COLO668 (cell line): Measurements from ENCODE around the gene HDAC4.

Source experiments
- DNase-seq: peaks from one replicate; lab custom pipeline; 2025; ENCODE audit not compliant: unreplicated experiment; lab: John Stamatoyannopoulos, UW

The HDAC4 gene

DNA sequence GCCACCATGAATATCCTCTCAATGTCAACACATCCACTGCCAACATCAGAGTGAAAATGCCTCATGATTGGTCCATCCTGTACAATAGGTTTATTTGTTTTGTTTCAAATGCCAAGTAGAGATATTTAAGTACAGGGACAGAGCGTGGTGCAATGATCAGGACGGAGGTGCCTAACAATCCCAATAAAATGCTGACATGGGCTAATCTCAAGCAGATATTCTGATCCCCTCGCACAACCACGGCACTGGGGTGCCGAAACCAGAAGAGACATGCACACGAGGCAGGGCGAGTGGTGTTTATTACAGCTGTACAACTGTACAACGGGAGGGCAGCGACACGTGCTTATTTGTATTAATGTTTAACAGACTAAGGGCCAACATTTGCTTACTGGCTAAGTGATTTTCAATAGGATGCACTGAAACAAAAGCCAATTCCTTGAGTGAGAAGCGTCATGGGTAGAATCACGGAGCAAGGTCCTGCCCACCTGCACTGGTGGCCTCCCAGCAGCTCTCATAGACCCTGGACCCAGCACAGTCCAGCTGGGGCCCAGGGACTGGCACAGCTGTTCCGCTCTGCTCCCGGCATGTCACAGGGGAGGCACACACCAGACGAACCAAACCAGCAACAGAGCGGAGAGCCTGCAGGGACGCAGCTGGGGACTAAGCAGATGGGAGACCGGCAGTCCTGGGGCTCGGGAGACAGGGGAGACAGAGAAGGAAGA, 101.4 kb downstream of the HDAC4 start:
- DNase-seq = peak; percentile 88

DNA sequence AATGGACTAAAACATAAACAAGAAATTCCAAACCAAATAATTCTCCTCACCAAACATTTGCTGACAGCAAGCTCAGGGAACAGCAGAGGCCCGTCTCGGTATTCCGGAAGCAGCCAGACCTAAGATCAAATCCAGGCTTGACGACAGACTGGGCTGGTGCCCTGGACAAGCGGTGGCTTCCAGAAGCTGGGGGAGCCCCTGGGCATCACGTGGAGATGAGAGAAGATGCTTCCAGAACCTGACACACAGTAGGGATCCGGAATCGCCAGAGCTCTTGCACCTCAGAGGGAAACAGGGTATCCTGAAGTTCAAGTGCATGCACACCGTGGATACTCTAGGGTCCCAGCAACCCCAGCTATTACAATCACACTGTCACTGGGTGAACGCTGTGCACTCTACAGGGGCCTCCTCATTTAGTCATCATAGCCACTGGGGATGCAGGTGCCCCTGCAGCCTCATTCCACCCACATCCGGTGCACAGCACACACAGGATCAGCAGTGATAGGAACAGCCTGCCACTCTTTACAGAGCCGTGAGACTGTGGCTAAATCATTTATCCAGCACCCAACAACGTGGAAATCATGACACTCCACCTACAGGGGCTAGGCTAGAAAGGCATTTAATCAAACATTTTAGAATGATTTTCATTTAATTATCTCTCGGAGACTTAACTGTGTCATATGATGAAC, 102.6 kb downstream of the HDAC4 start:
- DNase-seq = peak; percentile 63

DNA sequence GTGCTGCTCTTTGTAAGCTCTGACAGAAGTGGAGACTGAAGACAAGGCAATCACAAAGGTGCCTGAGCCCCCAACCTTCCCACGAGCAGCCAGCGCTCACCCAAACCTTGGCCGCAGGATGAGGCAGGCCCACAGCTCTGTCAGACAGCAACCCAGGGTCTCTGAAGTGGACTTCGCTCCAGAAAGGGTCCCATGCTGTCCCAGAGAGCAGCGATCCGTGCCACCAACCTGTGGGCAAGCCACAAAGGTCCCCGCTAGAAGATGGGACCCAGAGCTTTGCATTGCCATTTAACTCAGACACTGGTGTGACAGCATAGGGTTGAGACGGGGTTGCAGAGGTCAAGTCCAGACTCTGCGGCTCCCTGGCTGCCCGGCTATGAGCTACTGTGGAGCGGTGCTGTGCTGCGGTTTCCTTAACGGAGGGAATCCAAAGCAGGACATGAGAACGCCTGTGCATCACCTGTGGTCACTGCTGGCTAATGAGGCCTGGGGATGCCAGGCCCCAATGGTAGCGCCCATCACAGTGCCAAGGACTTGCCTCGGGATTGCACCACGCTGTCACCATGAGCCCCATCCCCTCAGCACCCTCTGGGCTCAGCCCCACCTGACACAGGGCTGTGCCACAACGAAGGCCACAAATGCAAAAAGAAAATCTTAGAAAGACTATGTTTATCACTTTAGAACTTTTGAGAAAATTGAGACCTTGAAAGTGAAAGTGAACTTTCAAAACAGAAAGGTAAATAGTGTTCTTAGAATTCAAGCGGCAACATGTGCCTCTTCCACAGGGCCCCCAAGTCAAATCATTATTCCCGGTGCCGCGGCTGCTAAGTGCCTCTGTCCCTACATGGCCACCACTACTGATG, 103.4 kb downstream of the HDAC4 start:
- DNase-seq = no peak

DNA sequence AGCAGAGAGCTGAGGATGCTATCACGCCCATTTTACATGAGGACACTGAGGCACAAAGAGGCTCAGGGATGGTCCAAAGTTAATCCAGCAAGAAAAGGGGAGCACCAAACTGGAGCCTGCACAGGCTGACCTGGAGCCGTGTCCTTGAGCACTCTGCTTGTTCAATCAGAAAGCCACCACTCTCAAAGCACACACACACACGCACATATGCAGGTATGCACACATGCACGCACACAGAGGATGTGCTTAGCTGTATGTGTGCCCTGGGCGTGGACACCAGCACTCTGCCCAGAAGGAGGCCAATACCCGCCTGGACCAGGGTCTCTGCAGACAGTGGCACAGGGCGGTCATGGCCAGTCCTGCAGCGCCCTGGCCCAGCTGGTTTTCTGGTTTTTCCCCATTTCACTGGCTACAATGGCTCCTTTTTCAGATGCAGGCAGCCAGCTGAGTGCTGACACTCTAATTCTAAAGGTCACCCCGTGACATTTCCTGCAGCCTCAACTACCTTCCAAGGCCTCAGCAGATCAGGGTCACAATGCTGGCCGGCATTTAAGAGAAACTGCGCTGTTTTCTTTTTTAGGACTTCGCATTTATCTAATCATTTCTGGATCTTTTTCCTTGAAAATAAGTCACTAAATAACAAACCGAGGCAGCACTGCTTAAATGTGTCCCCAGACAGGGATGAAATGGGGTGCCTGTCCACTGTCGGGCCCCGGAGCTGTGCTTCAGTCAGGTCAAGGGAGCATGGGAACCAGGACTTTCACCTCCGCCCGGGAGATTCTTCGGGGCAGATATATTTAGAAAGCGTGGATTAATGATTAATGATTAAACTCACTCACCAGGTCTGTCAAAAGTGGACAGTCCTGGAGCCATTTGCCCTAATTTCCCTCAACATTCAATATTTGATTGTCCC, 104.5 kb downstream of the HDAC4 start:
- peak; percentile 9 for DNase-seq

DNA sequence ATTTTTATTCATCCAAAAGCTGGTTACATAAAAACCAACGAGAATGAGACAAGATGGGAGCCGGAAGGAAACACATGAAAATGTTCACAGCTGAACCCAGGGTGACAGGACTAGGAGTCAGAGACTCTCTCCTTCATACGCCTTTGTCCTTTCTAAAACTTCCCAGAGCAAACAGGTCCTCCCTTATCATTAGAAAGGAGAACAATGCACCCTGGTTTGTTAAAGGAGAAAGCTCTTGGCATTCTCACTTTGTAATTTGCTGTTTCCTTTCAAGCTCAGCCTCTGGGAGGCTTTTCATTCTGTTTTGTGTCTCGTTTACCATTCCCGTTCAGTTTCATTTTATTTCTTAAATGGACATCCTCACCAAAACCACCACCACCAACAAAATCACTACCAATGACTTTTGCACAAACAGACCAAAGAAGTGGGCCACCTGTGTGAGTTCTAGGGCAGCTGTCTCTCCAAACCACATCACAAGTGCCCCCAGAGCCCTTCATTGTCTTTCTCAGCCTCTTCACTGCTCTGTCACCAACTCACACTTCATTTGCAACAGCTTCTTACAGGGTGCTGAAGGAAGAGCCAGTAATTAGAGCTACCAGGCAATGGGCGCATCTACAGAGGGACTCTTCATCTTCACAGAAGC, 105.3 kb downstream of the HDAC4 start:
- no peak for DNase-seq

DNA sequence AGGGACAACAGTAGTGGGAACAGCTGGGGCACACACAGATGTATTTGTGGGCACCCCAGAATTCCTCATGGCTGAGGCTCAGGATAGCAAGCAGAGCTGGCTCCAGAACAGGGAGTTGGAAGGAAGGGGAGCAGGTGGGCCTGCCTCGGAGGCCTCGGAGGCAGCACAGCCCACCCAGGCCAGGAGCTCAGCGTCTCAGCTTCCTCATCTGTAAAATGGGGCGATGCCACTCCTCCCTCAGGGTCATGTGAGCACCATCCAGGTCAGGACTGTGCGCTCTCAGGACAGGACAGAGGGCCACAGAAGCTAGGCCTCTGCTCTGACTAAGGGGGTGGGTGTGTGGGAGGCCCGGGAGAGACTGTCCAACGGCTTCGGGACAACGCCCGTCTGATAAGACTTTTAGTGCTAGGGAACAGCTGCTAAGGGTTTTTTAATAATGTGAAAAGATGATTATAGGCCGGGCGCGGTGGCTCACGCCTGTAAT, 106.2 kb downstream of the HDAC4 start:
- DNase-seq = no peak

DNA sequence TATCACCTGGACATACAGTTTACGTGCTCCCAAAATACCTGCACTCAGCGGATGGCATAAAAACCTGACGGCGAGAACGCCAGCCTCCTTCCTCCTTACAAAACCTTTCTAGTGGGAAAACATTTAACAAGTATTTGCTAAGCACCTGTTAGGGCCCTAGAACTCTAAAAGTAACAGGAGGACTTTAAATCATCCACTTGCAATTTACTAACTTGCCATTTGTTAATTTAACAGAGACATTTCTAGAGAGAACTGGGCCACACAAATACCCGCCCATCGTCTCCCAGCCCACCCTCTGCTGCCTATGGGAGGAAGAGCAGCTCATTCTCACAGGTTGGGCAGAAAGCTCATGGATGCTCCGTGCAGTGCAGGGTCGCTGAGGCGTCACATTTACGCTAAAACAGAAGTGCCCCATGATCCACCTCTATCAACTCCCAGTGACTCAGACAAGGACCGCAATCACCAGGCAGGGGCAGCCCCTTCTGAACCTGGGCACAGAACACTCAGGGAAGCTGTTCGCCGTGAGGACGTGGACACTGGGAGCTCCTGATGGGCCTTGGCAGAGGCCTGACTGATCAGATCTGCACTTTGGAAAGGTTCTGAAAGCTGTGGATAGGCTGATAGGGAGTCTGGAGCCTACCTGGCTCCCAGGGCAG, 106.9 kb downstream of the HDAC4 start:
- peak; percentile 29 for DNase-seq

DNA sequence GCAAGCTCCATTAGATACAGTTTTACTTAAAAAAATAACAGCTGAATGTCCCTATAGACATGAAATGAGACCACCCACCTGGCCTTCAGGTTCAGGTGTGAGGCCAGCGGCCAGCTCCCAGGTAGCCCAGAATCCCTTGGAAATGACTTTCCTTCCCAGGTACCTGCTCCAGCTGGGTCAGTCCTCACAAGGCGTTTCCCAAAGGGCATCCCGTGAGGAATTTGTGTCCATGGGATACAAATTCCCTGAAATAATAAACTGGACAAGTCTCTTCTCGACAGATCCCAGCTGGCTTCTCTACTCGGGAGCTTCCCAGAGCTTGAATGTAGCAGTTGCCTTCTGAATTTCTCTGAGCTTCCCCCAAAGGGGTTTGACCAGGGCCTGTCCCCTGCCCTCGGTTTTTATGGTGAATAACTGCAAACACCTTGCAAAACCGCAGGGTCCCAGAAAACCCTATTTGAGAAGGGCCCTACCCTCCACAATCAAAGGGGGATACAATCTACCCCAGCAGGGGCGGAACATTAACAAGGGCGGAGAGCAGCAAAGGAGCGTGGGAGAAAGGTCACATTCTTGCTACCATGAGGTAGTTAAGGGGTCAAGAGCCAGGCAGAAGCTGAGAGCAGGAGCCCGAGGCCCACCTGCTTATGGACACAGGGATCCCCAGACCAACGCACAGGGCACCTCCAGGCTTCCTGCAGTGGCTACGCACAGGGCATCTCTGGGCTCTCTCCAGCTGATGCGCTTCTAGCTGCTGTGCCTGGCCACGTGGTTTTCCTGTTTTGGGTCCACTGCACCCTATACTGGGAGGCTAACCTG, 107.7 kb downstream of the HDAC4 start:
- DNase-seq = no peak

DNA sequence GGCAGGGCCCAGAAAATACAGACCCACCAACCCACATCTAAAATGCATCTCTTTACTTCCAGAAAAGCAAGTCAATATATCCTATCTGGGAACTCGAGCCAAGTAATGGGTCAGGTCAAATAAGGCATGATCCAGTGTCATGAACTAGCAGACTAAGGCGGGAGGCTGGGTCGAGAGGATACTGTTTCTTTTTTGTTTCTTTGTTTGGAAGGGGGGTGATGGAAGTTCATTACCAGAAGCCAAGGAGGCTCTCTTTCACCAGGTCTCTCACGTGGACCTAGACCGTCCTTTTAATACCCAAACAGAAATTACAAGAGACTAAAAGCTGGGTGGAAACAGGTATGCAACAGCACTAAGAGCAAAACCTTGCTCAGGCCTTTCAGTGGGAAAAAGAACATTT, 108.3 kb downstream of the HDAC4 start:
- no peak for DNase-seq

DNA sequence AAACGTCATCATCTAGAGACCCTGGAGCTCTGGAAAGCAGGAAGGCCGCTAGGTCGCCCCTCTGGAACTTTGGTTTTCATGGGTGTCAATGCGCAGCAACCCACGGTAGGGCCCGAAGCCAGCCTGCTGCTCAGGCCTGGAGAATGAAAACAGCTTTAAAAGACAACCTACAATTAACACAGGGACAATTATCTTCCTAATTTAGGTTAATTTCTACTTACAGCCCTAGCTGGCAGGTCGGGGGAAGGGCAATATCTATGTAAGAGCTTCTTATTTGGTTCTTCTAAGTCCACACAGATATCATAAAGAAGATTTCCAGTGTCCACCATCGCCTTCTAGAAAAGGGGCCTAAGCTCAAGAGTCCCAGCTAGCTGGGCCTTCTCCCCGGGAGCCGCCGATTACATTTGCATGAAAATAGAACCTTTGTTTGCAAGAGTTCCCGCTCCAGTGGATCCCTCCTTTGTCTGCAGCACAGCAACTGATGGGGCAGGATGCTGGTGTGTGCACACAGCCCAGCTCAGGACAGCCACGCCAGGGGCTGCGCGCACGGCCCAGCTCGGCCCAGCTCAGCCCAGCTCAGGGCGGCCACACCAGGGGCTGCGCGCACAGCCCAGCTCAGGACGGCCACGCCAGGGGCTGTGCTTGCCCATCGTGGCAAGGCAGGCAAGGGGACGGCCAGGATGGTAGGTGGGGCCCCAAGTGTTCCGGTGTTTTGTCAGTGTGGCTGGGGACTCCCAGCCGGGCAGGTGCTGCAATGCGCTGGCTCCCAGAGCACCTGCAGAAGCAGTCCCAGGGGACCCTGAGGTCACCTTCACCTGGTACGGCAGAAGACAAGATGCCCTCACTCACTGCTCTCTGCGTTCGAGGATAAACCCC, 109.1 kb downstream of the HDAC4 start:
- peak; percentile 93 for DNase-seq

DNA sequence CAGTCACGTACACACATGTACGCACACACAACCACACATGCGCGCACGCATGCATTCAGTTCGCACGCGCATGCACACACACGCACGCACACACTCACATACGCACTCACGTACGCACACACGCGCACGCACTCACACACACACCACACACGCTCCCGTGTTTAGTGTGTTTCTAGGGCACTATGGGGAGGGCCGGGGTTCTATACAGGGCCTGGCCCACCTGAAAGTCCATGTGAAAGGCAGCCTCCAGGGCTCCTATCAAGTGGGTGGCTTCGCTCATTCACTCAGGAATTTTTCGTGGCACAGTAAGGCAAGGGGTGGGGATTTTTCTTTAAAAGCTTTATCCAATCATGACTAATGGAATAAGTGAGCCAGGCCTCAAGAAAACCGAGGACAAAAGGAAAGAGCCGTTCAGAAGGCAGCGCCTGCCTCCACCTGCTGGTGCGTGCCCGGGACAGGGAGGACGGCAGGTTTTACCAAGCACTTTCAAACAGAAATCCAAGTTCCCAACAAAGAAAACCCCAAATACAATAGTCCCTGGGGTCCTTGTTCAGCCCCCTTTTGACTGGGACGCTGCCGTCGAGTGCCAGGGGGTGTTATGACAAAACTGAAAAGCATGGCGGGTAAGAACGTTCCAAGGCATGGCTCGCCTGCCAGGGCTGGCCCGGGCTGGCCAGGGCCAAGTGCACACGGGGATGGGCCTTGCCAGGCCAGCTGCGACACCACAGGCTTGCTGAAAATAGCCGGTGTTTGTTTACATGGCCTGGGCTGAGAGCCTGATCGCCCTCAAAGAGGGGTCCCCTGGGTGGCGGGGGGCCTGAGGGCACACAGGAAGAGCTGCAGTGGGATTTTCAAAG, 110.0 kb downstream of the HDAC4 start:
- peak; percentile 75 for DNase-seq

DNA sequence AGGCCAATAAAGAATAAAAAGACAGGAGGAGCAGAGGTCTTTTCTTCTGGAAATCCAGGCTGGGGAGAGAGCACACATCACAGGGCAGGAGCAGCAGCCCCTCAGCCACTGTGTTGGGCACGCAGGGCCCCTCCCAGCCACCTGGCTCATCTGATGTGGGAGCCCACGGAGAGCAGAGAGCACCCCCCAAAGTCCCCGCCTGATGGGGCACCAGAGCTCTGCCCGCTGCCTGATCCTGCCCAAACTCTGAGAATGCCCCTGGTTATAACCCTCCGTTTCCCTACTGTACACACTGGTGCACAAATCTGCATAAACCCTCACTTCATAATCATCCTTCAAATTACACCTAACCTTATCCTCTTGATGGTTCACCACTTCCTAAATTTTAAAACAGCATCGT, 111.3 kb downstream of the HDAC4 start:
- no peak for DNase-seq

DNA sequence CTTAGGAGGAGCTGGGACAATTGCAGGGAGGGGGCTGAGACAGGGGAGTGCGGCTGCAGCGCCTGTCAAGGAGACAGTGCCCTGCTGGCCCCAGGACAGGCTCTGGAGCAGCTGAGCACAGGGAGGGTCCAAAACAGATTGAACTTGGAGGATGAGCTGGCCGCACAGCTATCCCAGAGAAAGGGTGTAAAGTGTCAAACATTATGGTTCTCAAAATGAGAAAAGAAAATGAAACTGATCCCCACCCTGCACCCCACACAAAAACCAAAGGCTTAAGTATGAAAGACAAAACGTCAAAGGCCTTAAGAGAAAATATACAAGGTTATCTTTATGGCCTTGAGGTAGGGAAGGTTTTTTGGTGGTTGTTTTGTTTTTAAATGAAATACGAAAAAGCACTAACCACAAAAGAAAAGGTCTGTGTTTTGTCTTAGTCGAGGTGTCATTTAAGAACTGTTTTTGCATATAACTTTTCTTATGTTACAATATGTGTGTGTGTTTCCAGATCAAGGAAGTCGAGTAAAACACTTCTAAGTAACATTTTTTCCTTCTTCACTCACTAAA, 111.8 kb downstream of the HDAC4 start:
- DNase-seq = no peak

DNA sequence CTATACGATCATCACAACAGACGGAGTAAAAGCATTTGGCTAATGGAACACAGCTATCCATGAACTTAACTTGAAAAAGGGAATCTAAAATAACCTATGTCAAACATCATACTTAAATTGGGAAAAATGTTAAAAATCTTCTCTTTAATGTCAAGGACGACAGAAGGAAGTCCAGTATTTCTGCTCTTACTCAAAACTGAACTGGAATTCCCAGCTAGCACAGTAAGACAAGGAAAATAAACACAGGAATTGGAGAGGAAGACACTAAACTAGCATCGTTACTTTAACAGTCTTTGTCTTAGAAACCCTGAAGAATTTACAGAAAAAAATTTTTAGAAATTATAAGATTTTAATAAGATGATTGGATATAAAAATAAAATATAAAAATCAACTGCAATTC, 112.6 kb downstream of the HDAC4 start:
- no peak for DNase-seq

DNA sequence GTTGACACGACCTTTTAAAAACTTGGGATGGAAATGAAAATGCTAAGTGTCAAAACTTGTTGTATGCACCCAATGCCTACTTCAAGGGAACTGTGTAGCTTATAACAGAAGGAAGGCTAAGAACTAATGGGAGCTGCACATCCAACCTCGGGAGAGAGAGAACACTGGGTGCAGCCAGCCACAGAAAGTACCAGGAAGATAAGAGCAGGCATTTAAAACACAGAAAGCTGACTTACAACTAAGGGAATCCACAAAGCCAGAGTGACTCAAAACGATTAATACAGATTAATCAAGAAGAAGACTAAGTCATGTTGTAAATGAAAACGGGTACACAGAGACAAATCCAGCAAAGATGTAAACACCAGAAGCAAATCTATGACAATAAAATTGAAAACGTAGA, 113.4 kb downstream of the HDAC4 start:
- DNase-seq = no peak

DNA sequence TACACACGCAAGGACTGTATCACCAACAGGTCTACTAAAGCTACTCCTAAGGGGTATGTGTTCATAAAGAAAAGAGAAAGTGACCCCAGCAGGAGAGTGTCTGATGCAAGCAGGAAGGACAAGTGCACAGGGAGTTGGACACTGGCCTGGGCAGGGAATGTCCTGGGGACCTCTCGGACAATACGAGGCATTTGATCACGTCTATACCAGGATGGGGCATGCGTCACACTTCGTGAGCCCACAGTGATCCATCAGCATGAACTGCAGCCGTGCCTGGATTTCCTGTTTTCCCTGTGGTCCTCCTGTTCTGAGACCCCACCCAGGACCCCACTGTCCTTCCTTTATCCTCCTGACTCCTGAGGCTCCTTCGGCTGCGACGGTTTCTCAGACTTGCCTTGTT, 113.9 kb downstream of the HDAC4 start:
- no peak for DNase-seq

DNA sequence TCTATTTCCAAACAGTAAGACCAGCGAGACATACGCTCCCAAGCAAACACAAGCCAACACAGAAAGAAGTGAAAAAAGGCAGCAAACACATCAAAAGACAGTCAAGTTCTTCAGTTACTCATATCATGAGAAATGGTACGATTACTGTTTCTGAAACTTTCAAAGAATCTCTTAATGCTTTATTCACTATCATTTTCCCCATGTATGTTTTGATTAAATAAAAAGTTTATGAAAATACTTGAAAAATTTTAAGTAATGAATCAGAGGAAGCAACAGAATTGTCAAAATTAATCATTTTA, 114.9 kb downstream of the HDAC4 start:
- no peak for DNase-seq
